ENCODE results near the gene CORIN. TPM values are rescaled to one million over a fixed set of nuclear protein-coding genes. Genes with fewer than 3 reads are reported as not detected.
A peak's percentile ranks its signal among the peaks of the same experiment; 100 is the strongest.
"Not testable (repeated sequence)": the region's sequence is repeated elsewhere in the genome, so short reads cannot be mapped to it uniquely, and the experiment has no call there.

CORIN gene
- polyA plus RNA-seq, 6 donors from 2014 or later = 0.05 to 0.12 TPM; not detected in 4

DNA sequence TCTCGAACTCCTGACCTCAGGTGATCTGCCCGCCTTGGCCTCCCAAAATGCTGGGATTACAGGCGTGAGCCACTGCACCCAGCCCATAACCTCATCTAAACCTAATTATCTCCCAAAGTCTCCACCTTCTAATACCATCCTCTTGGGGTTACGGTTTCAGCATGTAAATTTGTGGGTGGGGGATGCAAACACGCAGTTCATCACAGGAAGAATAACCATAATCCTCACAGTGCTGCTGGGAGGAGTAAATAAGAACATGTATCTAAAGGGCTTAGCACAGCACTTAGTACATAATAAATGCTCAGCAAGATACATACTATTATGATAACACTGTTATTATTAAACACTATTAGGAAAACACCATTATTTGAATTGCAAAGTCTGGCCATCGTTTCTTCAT lies 116.4 kb downstream of the CORIN start:
- Mint-ChIP-seq H3K9me3 (peaks cover 0 to 3% (median 0%) of the 10 kb centered on the region in 7 donors), H3K27ac (no peak overlapping the region), H3K36me3 (no peaks in the 10 kb centered on the region), H3K27me3 (peaks cover 36 to 49% (median 48%) of the 10 kb centered on the region in 3 donors), H3K4me1 (no peaks in the 10 kb centered on the region), H3K4me3 (no peak overlapping the region)
- DNase-seq (no peak), ATAC-seq (ENCODE audit: low read depth in 2 of 2) (no peak)

GRCh38 chr4:47720787-47721186 lies 117.1 kb downstream of the CORIN start:
- peaks cover 0 to 3% (median 0%) of the 10 kb centered on the region in 7 donors for H3K9me3 Mint-ChIP-seq
- no peaks in the 10 kb centered on the region for H3K36me3 Mint-ChIP-seq
- no peaks in the 10 kb centered on the region for H3K4me1 Mint-ChIP-seq
- no peak overlapping the region for H3K4me3 Mint-ChIP-seq
- no peak for ATAC-seq (ENCODE audit: low read depth in 2 of 2)
- no peak overlapping the region for H3K27ac Mint-ChIP-seq
- no peak for DNase-seq
- peaks cover 34 to 49% (median 45%) of the 10 kb centered on the region in 3 donors for H3K27me3 Mint-ChIP-seq

GRCh38 chr4:47719576-47719975 lies 118.3 kb downstream of the CORIN start:
- no peak for ATAC-seq (ENCODE audit: low read depth in 2 of 2)
- no peaks in the 10 kb centered on the region for H3K4me1 Mint-ChIP-seq
- peaks cover 0 to 3% (median 0%) of the 10 kb centered on the region in 7 donors for H3K9me3 Mint-ChIP-seq
- H3K36me3 Mint-ChIP-seq = no peaks in the 10 kb centered on the region
- no peak overlapping the region for H3K27ac Mint-ChIP-seq
- no peak overlapping the region for H3K4me3 Mint-ChIP-seq
- H3K27me3 Mint-ChIP-seq = peaks cover 33 to 45% (median 41%) of the 10 kb centered on the region in 3 donors
- DNase-seq = no peak

- Mint-ChIP-seq H3K36me3 (no peaks in the 10 kb centered on the region), H3K4me1 (no peaks in the 10 kb centered on the region), H3K4me3 (no peak overlapping the region), H3K9me3 (peaks cover 0 to 3% (median 0%) of the 10 kb centered on the region in 7 donors), H3K27ac (no peak overlapping the region), H3K27me3 (peaks cover 33 to 45% (median 41%) of the 10 kb centered on the region in 3 donors)
- no peak for DNase-seq
- ATAC-seq (ENCODE audit: low read depth in 2 of 2) = no peak
Measured at GRCh38 chr4:47718696-47719095, 119.2 kb downstream of the CORIN start.

GRCh38 chr4:47717188-47717587 lies 120.7 kb downstream of the CORIN start:
- H3K9me3 Mint-ChIP-seq = peaks cover 0 to 3% (median 0%) of the 10 kb centered on the region in 7 donors
- H3K4me3 Mint-ChIP-seq = no peak overlapping the region
- ATAC-seq (ENCODE audit: low read depth in 2 of 2) (no peak), DNase-seq (no peak)
- no peaks in the 10 kb centered on the region for H3K4me1 Mint-ChIP-seq
- H3K27ac Mint-ChIP-seq = no peak overlapping the region
- no peaks in the 10 kb centered on the region for H3K36me3 Mint-ChIP-seq
- H3K27me3 Mint-ChIP-seq = peaks cover 30 to 33% (median 30%) of the 10 kb centered on the region in 3 donors

DNA sequence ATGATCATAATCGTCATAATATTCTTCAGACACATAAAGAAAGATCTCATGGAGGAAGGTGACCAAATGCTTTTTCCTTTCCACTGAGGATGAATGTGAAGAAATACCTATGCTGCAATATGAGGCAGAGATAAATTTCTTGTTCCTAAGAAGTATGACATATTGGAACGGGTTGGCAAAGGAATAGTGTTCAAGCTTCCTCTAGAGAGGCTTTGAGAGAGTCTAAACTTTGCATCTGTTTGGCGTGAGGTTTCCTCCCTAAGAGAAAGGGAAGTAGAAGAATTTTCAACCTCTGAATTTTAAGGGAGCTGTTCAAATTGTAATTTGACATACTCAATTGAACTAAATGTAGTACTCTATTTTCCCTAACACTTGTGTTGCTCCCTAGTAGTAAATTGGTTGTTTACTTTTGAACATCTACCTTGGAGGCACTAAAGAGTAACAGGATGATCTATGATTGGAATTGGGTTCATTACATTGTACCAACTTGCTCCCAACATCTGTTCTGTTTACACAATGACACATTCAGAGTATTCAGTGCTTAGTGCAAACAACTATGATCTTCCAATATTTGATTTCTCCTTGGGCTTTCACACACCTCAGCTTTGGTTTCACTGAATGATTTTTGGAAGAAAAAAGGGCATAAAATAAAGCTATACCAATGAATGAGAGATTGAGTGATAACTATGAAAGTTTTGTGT lies 122.0 kb downstream of the CORIN start:
- Mint-ChIP-seq H3K27ac (no peak overlapping the region), H3K9me3 (peaks cover 0 to 4% (median 0%) of the 10 kb centered on the region in 7 donors), H3K27me3 (peaks cover 30 to 34% (median 31%) of the 10 kb centered on the region in 3 donors), H3K36me3 (no peaks in the 10 kb centered on the region), H3K4me1 (no peaks in the 10 kb centered on the region), H3K4me3 (no peak overlapping the region)
- ATAC-seq (ENCODE audit: low read depth in 2 of 2) = no peak
- DNase-seq = no peak

DNA sequence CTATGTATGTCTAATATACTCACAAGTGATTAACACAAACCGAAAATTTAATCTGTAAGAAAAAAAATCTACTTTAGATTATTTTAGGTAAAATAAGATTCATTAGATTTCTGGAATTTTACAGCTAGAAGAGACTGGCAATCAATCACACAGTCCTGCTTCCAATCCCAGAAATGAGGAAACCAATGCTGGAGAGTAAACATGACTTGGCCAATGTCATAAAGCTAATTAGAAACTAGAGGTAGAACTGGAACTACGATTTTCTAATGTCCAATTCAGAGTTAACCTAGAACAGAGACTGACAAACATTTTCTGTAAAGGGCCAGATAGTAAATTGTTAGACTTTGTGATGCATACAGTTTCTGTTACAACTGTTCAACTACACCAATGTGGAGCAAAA lies 123.6 kb downstream of the CORIN start:
- H3K9me3 Mint-ChIP-seq = peaks cover 0 to 4% (median 0%) of the 10 kb centered on the region in 7 donors
- H3K27me3 Mint-ChIP-seq = peaks cover 34 to 37% (median 35%) of the 10 kb centered on the region in 3 donors
- H3K4me3 Mint-ChIP-seq = no peak overlapping the region
- no peak for DNase-seq
- no peaks in the 10 kb centered on the region for H3K4me1 Mint-ChIP-seq
- no peaks in the 10 kb centered on the region for H3K36me3 Mint-ChIP-seq
- no peak for ATAC-seq (ENCODE audit: low read depth in 2 of 2)
- no peak overlapping the region for H3K27ac Mint-ChIP-seq

GRCh38 chr4:47713129-47713834 lies 124.6 kb downstream of the CORIN start:
- ATAC-seq (ENCODE audit: low read depth in 2 of 2) = no peak
- H3K9me3 Mint-ChIP-seq = peaks cover 0 to 4% (median 0%) of the 10 kb centered on the region in 7 donors
- no peaks in the 10 kb centered on the region for H3K36me3 Mint-ChIP-seq
- peaks cover 31 to 34% (median 33%) of the 10 kb centered on the region in 3 donors for H3K27me3 Mint-ChIP-seq
- H3K4me3 Mint-ChIP-seq = no peak overlapping the region
- no peaks in the 10 kb centered on the region for H3K4me1 Mint-ChIP-seq
- H3K27ac Mint-ChIP-seq = no peak overlapping the region
- DNase-seq = no peak

DNA sequence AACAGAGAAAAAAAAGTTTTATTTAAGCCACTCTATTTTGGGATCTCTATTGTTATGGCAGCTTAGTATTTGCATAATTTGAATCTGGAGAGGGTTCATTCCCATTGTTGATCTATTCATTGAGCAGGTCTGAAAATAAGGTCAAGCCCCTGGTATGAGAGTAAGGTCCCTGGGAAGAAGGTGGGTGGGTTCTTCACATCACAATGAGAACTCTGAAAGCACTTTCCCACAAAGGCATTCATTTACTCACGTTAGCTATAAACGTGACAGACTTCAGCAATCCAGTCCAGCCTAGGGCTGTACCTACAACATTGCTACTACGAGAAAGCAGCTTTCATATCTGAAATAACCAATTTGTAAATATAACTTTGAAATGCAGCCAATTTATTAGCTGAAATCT lies 126.2 kb downstream of the CORIN start:
- Mint-ChIP-seq H3K36me3 (no peaks in the 10 kb centered on the region), H3K27me3 (peaks cover 23 to 29% (median 23%) of the 10 kb centered on the region in 3 donors), H3K9me3 (peaks cover 0 to 4% (median 0%) of the 10 kb centered on the region in 7 donors), H3K27ac (no peak overlapping the region), H3K4me1 (no peaks in the 10 kb centered on the region), H3K4me3 (no peak overlapping the region)
- DNase-seq (no peak), ATAC-seq (ENCODE audit: low read depth in 2 of 2) (no peak)

- no peaks in the 10 kb centered on the region for H3K4me1 Mint-ChIP-seq
- H3K4me3 Mint-ChIP-seq = no peak overlapping the region
- no peaks in the 10 kb centered on the region for H3K36me3 Mint-ChIP-seq
- peaks cover 28 to 31% (median 28%) of the 10 kb centered on the region in 3 donors for H3K27me3 Mint-ChIP-seq
- H3K9me3 Mint-ChIP-seq = peaks cover 0 to 4% (median 0%) of the 10 kb centered on the region in 7 donors
- no peak overlapping the region for H3K27ac Mint-ChIP-seq
- DNase-seq (no peak), ATAC-seq (ENCODE audit: low read depth in 2 of 2) (no peak)
Measured at GRCh38 chr4:47711183-47711582, 126.7 kb downstream of the CORIN start.

DNA sequence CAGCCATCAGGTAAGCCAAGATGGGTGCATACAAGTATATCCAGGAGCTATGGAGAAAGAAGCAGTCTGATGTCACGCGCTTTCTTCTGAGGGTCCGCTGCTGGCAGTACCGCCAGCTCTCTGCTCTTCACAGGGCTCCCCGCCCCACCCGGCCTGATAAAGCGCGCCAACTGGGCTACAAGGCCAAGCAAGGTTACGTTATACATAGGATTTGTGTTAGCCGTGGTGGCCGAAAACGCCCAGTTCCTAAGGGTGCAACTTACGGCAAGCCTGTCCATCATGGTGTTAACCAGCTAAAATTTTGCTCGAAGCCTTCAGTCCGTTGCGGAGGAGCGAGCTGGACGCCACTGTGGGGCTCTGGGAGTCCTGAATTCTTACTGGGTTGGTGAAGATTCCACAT lies 131.5 kb downstream of the CORIN start:
- Mint-ChIP-seq H3K27me3 (peaks cover 26 to 44% (median 30%) of the 10 kb centered on the region in 3 donors), H3K27ac (peak overlapping the region in 1 of 6 donors; percentile 24)
- not testable (repeated sequence) for H3K36me3 Mint-ChIP-seq; H3K4me3 Mint-ChIP-seq; H3K9me3 Mint-ChIP-seq; DNase-seq; H3K4me1 Mint-ChIP-seq; ATAC-seq (ENCODE audit: low read depth in 2 of 2)

GRCh38 chr4:47705326-47705981 lies 132.4 kb downstream of the CORIN start:
- Mint-ChIP-seq H3K27me3 (peaks cover 24 to 36% (median 27%) of the 10 kb centered on the region in 3 donors), H3K9me3 (no peaks in the 10 kb centered on the region), H3K4me3 (no peak overlapping the region), H3K27ac (peak overlapping the region in 1 of 6 donors; percentile 78), H3K36me3 (no peaks in the 10 kb centered on the region), H3K4me1 (no peaks in the 10 kb centered on the region)
- DNase-seq (no peak), ATAC-seq (ENCODE audit: low read depth in 2 of 2) (no peak)

- DNase-seq (no peak), ATAC-seq (ENCODE audit: low read depth in 2 of 2) (no peak)
- Mint-ChIP-seq H3K36me3 (no peaks in the 10 kb centered on the region), H3K27ac (peak overlapping the region in 2 of 6 donors; percentile 30 to 78), H3K9me3 (no peaks in the 10 kb centered on the region), H3K27me3 (peaks cover 24 to 40% (median 26%) of the 10 kb centered on the region in 3 donors), H3K4me1 (no peaks in the 10 kb centered on the region), H3K4me3 (no peak overlapping the region)
Measured at GRCh38 chr4:47704693-47705325, 133.1 kb downstream of the CORIN start.
